ENCODE measurements around the gene HM13.

Gene HM13

GRCh38 chr20:31549513-31549880, 35.3 kb downstream of the HM13 start:
- DNase-seq (ENCODE audit: insufficient read length, low spot score) (no peak), FAIRE-seq (no peak)
- TF ChIP-seq PAX5 (IDR thresholded peaks at IDR 0.05; ENCODE audit: insufficient read depth, low read length, severe bottlenecking): no peak
- TF ChIP-seq POLR2AphosphoS5 (IDR thresholded peaks at IDR 0.05; ENCODE audit: low read depth, low read length): no peak; the same call in 1 of the 2 replicates
- no peak for TF ChIP-seq TAF1 (IDR thresholded peaks at IDR 0.05; ENCODE audit: low read depth, low read length)

GRCh38 chr20:31550099-31550498, 35.9 kb downstream of the HM13 start:
- no peak for DNase-seq (ENCODE audit: insufficient read length, low spot score)
- no peak for FAIRE-seq
- TF ChIP-seq TAF1 (IDR thresholded peaks at IDR 0.05; ENCODE audit: low read depth, low read length) (no peak), POU2F2 (IDR thresholded peaks at IDR 0.05; ENCODE audit: low read depth, low read length) (no peak), POLR2AphosphoS5 (IDR thresholded peaks at IDR 0.05; ENCODE audit: low read depth, low read length) (no peak), PAX5 (IDR thresholded peaks at IDR 0.05; ENCODE audit: insufficient read depth, low read length, severe bottlenecking) (no peak), SPI1 (IDR thresholded peaks at IDR 0.05; ENCODE audit: low read depth, low read length) (no peak), POLR2A (IDR thresholded peaks at IDR 0.05; ENCODE audit: low read depth, low read length) (no peak)

DNA sequence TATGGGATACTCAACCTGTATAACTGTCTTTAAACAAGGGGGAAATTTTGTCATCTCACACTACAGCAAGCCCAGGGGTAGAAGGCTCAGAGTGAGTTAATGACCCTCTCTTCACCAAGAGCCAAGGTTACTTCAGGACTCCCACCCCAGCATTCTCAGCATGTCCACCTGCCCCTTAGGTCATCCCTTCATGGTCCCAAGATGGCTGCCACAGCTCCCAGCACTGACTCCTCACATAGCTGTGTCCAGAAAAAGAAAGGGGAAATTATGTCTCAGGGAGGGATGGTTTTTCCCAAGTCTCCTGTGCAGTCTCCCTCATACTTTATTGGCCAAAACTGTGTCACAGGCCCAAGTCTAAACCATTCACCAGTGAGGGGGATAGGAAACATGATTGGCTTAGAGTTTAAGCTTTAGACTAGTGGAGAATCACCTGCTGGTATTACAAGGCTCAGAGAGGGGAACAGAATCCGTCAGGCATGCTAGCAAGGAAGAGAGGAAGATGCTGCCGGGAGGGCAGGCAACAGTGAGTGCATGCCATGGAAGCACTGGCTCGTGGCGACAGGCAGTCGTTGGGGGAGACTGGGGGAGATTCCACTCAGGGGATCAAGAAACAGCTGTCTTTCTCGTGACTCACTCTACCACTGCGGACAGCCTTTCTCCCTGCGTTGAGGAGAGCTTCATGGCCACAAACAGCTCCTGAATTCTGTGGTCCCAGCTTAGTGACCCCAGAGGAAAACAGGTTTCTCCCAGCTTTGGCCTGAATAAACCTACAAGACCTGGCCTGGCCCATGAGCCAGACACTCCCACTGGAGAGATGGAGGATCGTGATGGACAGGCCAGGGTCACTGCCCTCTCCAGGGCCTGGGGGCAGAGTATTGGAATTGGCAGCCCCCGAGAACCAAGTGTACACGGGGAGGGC, 37.2 kb downstream of the HM13 start:
- DNase-seq (ENCODE audit: insufficient read length, low spot score) (no peak), FAIRE-seq (no peak)
- TF ChIP-seq TAF1 (IDR thresholded peaks at IDR 0.05; ENCODE audit: low read depth, low read length) (no peak), POLR2AphosphoS5 (IDR thresholded peaks at IDR 0.05; ENCODE audit: low read depth, low read length) (0 out of 2 replicates have a peak, but pooled peaks have one; percentile 27)

GRCh38 chr20:31555203-31555775, 41.0 kb downstream of the HM13 start:
- DNase-seq (ENCODE audit: insufficient read length, low spot score) (no peak), FAIRE-seq (no peak)
- TF ChIP-seq TAF1 (IDR thresholded peaks at IDR 0.05; ENCODE audit: low read depth, low read length): no peak
- TF ChIP-seq POLR2A (IDR thresholded peaks at IDR 0.05; ENCODE audit: low read depth, low read length): 0 out of 2 replicates have a peak, but pooled peaks have one; percentile 38

DNA sequence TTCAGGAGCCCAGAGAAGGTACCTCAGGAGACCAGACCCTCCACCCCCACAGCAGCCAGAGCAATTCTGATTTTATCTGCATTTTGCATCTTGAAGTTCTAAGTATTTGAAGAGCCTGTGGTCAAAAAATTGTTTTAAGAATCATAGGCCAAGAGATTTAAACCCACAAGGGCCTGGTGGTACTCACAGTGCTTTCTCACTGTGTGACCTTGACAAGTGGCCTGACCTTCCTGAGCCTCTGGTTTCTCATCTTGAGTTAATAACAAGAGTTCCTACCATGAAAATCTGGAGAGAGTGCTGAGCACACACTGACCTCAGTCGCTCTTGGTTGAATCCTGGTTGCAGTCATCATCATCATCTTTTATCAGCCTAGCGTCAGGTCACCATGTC, 45.5 kb downstream of the HM13 start:
- FAIRE-seq (no peak), DNase-seq (ENCODE audit: insufficient read length, low spot score) (no peak)
- TF ChIP-seq POU2F2 (IDR thresholded peaks at IDR 0.05; ENCODE audit: low read depth, low read length) (no peak), POLR2AphosphoS5 (IDR thresholded peaks at IDR 0.05; ENCODE audit: low read depth, low read length) (no peak), POLR2A (IDR thresholded peaks at IDR 0.05; ENCODE audit: low read depth, low read length) (no peak), SPI1 (IDR thresholded peaks at IDR 0.05; ENCODE audit: low read depth, low read length) (no peak), TAF1 (IDR thresholded peaks at IDR 0.05; ENCODE audit: low read depth, low read length) (no peak), PAX5 (IDR thresholded peaks at IDR 0.05; ENCODE audit: insufficient read depth, low read length, severe bottlenecking) (no peak)

GRCh38 chr20:31560094-31560745, 46.0 kb downstream of the HM13 start:
- FAIRE-seq (peak; percentile 66), DNase-seq (ENCODE audit: insufficient read length, low spot score) (peak; percentile 37)
- TF ChIP-seq POU2F2 (IDR thresholded peaks at IDR 0.05; ENCODE audit: low read depth, low read length) (no peak), PAX5 (IDR thresholded peaks at IDR 0.05; ENCODE audit: insufficient read depth, low read length, severe bottlenecking) (no peak), TAF1 (IDR thresholded peaks at IDR 0.05; ENCODE audit: low read depth, low read length) (no peak), POLR2A (IDR thresholded peaks at IDR 0.05; ENCODE audit: low read depth, low read length) (no peak), SPI1 (IDR thresholded peaks at IDR 0.05; ENCODE audit: low read depth, low read length) (no peak), POLR2AphosphoS5 (IDR thresholded peaks at IDR 0.05; ENCODE audit: low read depth, low read length) (no peak)

DNA sequence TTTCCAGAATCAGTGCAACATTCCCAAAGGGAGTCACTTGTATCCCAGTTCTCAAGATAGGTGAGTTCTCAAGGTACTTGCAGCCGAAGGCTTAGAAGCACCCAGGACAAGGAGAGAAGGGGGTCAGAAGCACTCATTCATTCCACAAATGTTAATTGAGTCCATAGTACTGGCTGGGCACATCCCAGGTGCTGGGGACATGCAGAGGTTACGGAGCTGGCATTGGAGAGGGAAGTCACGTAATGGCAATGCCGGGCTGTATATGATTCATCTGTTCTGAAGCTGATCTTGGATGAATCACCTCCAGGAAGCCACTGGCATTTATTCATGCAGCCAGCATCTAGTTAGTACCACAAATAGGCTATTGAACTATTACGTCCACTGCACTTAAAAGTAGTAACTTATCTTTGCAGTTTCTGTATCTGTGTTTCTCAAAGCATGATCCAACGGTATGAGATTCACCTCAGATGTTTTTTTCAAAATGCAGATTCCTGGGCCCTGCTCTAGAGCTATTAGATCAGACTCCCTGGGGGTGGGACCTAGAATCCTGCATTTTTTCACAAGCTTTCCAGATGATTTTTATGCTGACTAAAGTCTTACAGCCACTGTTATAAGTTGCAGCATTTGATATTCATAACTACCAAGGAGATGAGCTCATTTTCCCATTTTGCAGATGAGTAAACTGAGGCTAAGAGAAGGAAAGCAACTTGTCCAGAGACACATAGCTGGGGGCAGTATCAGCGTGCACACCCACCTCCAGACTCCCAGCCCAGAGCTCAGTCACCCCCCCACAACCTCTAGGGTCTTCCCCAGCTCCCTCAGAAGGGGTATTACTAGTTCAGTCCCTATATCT, 46.7 kb downstream of the HM13 start:
- TF ChIP-seq PAX5 (IDR thresholded peaks at IDR 0.05; ENCODE audit: insufficient read depth, low read length, severe bottlenecking): no peak
- no peak for TF ChIP-seq POLR2A (IDR thresholded peaks at IDR 0.05; ENCODE audit: low read depth, low read length)
- 0 out of 2 replicates have a peak, but pooled peaks have one; percentile 13 for TF ChIP-seq POLR2AphosphoS5 (IDR thresholded peaks at IDR 0.05; ENCODE audit: low read depth, low read length)
- FAIRE-seq: no peak
- DNase-seq (ENCODE audit: insufficient read length, low spot score): no peak

DNA sequence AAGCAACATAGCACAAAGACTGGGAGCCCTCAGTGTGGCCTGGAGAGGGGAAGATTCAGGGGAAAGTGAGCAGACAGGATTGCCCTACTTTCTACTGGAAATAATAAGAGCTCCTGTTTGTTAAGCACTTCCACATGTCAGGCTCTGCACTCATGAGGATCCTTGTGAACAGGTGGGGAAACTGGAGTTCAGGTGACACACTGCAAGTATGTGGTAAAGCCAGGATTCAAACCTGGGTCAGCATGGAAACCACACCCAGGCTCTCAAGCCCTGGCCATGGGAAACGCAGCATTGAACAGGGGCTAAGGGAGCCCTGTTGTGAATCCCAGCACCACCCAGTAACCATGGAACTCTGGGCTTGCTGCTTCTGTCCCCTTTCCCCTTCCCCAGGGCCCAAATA, 48.0 kb downstream of the HM13 start:
- DNase-seq (ENCODE audit: insufficient read length, low spot score) (no peak), FAIRE-seq (no peak)
- TF ChIP-seq POU2F2 (IDR thresholded peaks at IDR 0.05; ENCODE audit: low read depth, low read length) (no peak), PAX5 (IDR thresholded peaks at IDR 0.05; ENCODE audit: insufficient read depth, low read length, severe bottlenecking) (no peak)

DNA sequence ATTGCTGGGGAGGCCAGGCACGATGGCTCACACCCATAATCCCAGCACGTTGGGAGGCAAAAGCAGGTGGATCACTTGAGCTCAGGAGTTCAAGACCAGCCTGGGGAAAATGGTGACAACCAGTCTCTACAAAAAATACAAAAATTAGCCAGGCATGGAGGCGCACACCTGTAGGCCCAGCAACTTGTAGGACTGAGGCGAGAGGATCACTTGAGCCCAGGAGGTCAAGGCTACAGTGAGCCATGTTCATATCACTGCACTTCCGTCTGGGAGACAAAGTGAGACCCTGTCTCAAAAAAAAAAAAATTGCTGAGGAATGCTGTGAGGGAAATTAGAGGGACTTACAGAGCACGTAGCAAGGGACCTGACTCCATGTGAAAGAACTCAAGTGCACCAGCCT, 50.0 kb downstream of the HM13 start:
- DNase-seq (ENCODE audit: insufficient read length, low spot score) (no peak), FAIRE-seq (no peak)
- TF ChIP-seq SPI1 (IDR thresholded peaks at IDR 0.05; ENCODE audit: low read depth, low read length) (no peak), PAX5 (IDR thresholded peaks at IDR 0.05; ENCODE audit: insufficient read depth, low read length, severe bottlenecking) (no peak), POU2F2 (IDR thresholded peaks at IDR 0.05; ENCODE audit: low read depth, low read length) (no peak), POLR2A (IDR thresholded peaks at IDR 0.05; ENCODE audit: low read depth, low read length) (no peak), POLR2AphosphoS5 (IDR thresholded peaks at IDR 0.05; ENCODE audit: low read depth, low read length) (no peak), TAF1 (IDR thresholded peaks at IDR 0.05; ENCODE audit: low read depth, low read length) (no peak)

Measured in GM12891 (cell line).